Hematopoietic multipotent progenitor cell treated with erythropoietin and hydrocortisone succinate and interleukin-3 and kit ligand, for 17 days (in vitro differentiated cells): Measurements from ENCODE around the gene COL20A1.
"Not testable (repeated sequence)": the region's sequence is repeated elsewhere in the genome, so short reads cannot be mapped to it uniquely, and the experiment has no call there.

Experiments
- DNase-seq: peaks from one replicate; pipeline ENCODE4 v3.0.0-alpha.2; 2015; ENCODE audit warnings: low spot score

Gene COL20A1

GRCh38 chr20:63377256-63377941, 84.4 kb downstream of the COL20A1 start:
- no peak for DNase-seq

DNA sequence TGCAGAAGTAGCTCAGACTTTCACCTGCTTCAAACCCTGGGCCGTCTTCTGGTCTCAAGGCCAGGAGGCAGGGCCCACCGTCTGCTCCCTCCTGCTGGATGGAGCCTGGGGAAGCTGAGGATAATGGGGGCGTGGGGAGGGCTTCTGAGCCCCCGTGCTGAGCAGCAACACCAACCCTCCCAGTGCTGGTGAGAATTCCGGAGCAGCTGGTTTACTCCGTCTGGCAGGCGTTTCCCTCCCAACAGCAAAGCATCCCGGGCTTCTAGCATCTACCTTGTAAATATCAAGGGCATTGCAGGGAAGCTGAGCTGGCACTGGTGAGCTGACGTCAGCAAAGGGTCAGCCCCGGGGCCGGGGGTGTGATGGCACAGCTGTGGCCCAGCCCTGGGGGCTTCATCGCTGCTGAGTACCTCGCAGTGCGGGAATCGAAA, 85.0 kb downstream of the COL20A1 start:
- no peak for DNase-seq

GRCh38 chr20:63378626-63379025, 85.6 kb downstream of the COL20A1 start:
- DNase-seq, result no peak

DNA sequence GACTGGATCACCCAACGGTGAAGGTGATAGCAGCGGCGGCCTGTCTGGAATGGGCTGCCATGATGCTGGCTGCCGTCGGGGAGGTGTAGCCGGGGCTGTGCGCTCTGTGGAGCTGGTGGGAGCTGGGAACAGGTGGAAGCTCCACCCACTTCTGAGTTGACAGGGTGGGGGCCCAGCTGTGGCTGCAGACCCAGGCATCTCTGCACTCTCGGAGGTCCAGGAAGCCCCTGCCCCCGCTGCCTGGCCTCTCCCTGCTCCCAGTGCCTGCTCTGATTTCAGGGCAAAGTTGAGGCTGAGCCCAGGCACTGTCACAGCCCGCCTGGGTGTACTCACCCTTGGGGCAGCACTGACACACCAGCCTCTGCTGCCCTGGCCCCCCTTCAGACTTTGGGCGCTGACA, 86.3 kb downstream of the COL20A1 start:
- no peak for DNase-seq

- not testable (repeated sequence) for DNase-seq
These were observed 86.9 kb downstream of the COL20A1 start for GRCh38 chr20:63379872-63380271.

GRCh38 chr20:63380346-63380870, 87.4 kb downstream of the COL20A1 start:
- no peak for DNase-seq

- DNase-seq, result no peak
These were observed 88.9 kb downstream of the COL20A1 start for GRCh38 chr20:63381781-63382431.

- DNase-seq, result no peak
These were observed 89.7 kb downstream of the COL20A1 start for GRCh38 chr20:63382551-63383300.

GRCh38 chr20:63383556-63383955, 90.6 kb downstream of the COL20A1 start:
- no peak for DNase-seq

GRCh38 chr20:63384336-63384735, 91.3 kb downstream of the COL20A1 start:
- no peak for DNase-seq
